ENCODE results near the gene CSTPP1.

DNA sequence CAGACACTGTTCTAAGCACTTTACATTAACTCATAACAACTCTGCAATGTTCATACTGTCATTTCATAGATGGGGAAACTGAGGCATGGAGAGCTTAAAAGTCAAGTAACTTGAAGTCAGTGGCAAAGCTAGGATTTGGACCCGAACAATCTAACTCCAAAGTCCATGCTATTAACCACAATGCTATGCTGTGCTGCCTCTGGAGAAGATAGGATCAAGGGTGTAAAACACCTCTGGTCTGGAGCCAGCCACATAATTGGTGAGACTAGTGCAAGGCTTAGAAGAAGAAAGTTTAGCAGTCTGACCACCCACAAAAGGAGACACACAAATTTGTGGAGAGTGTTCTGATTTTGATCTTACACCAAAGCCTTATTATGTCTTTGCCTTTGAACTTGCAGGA lies 196.4 kb downstream of the CSTPP1 start:
- no peak for TF ChIP-seq POLR2AphosphoS5 (IDR thresholded peaks at IDR 0.05)
- TF ChIP-seq, protein P1, sequence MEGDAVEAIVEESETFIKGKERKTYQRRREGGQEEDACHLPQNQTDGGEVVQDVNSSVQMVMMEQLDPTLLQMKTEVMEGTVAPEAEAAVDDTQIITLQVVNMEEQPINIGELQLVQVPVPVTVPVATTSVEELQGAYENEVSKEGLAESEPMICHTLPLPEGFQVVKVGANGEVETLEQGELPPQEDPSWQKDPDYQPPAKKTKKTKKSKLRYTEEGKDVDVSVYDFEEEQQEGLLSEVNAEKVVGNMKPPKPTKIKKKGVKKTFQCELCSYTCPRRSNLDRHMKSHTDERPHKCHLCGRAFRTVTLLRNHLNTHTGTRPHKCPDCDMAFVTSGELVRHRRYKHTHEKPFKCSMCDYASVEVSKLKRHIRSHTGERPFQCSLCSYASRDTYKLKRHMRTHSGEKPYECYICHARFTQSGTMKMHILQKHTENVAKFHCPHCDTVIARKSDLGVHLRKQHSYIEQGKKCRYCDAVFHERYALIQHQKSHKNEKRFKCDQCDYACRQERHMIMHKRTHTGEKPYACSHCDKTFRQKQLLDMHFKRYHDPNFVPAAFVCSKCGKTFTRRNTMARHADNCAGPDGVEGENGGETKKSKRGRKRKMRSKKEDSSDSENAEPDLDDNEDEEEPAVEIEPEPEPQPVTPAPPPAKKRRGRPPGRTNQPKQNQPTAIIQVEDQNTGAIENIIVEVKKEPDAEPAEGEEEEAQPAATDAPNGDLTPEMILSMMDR (IDR thresholded peaks at IDR 0.05; ENCODE audit: poor library complexity, severe bottlenecking): no peak
- TF ChIP-seq, protein P2, sequence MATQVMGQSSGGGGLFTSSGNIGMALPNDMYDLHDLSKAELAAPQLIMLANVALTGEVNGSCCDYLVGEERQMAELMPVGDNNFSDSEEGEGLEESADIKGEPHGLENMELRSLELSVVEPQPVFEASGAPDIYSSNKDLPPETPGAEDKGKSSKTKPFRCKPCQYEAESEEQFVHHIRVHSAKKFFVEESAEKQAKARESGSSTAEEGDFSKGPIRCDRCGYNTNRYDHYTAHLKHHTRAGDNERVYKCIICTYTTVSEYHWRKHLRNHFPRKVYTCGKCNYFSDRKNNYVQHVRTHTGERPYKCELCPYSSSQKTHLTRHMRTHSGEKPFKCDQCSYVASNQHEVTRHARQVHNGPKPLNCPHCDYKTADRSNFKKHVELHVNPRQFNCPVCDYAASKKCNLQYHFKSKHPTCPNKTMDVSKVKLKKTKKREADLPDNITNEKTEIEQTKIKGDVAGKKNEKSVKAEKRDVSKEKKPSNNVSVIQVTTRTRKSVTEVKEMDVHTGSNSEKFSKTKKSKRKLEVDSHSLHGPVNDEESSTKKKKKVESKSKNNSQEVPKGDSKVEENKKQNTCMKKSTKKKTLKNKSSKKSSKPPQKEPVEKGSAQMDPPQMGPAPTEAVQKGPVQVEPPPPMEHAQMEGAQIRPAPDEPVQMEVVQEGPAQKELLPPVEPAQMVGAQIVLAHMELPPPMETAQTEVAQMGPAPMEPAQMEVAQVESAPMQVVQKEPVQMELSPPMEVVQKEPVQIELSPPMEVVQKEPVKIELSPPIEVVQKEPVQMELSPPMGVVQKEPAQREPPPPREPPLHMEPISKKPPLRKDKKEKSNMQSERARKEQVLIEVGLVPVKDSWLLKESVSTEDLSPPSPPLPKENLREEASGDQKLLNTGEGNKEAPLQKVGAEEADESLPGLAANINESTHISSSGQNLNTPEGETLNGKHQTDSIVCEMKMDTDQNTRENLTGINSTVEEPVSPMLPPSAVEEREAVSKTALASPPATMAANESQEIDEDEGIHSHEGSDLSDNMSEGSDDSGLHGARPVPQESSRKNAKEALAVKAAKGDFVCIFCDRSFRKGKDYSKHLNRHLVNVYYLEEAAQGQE (IDR thresholded peaks at IDR 0.05; ENCODE audit: borderline replicate concordance): no peak
- no peak for TF ChIP-seq EZH2 (IDR thresholded peaks at IDR 0.05; ENCODE audit: borderline replicate concordance, insufficient read depth, low read length, poor library complexity, severe bottlenecking)
- TF ChIP-seq EP300 (conservative IDR thresholded peaks at IDR 0.05; ENCODE audit: poor library complexity, severe bottlenecking): no peak
- no peak for TF ChIP-seq MXI1 (conservative IDR thresholded peaks at IDR 0.05; ENCODE audit: poor library complexity, severe bottlenecking)
- no peak for TF ChIP-seq RAD21 (conservative IDR thresholded peaks at IDR 0.05)
